GM21786 (cell line): ENCODE measurements around the gene RBL1.
"Not testable (repeated sequence)": the region's sequence is repeated elsewhere in the genome, so short reads cannot be mapped to it uniquely, and the experiment has no call there.

Source experiments
- ATAC-seq: cut with Tn5 transposase; IDR thresholded peaks from one replicate; pipeline ENCODE4 v1.9.1; 2021; ENCODE audit not compliant: unreplicated experiment

RBL1 gene, protein sequence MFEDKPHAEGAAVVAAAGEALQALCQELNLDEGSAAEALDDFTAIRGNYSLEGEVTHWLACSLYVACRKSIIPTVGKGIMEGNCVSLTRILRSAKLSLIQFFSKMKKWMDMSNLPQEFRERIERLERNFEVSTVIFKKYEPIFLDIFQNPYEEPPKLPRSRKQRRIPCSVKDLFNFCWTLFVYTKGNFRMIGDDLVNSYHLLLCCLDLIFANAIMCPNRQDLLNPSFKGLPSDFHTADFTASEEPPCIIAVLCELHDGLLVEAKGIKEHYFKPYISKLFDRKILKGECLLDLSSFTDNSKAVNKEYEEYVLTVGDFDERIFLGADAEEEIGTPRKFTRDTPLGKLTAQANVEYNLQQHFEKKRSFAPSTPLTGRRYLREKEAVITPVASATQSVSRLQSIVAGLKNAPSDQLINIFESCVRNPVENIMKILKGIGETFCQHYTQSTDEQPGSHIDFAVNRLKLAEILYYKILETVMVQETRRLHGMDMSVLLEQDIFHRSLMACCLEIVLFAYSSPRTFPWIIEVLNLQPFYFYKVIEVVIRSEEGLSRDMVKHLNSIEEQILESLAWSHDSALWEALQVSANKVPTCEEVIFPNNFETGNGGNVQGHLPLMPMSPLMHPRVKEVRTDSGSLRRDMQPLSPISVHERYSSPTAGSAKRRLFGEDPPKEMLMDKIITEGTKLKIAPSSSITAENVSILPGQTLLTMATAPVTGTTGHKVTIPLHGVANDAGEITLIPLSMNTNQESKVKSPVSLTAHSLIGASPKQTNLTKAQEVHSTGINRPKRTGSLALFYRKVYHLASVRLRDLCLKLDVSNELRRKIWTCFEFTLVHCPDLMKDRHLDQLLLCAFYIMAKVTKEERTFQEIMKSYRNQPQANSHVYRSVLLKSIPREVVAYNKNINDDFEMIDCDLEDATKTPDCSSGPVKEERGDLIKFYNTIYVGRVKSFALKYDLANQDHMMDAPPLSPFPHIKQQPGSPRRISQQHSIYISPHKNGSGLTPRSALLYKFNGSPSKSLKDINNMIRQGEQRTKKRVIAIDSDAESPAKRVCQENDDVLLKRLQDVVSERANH

GRCh38 chr20:37095599-37096414 is at the start of gene RBL1:
Gene RBL1, minus strand, starts transcription at chr20:37095997. Its CDS starts 69 bp downstream, at chr20:37095928.
- ATAC-seq, result peak; percentile 64

DNA sequence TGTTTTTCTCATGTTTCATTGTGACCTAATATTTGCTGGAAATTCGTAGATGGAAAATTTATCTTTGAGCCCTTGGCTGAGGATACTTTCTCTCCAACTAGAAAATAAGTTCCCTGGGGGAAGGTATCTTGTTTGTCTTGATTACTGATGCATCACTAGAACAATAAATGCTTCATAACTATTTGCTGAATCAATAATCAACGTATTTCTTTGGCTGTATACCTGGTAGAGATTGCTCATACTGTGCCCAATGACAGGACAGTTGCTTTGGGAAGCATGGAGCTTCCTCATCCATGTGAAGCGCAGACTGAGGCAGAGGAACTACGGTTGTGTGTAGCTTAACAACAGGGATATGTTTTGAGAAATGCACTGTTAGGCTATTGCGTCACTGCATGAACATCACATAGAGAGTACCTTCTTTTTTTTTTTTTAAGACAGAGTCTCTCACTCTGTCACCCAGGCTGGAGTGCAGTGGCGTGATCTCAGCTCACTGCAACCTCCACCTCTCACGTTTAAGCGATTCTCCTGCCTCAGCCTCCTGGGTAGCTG is 49.1 kb upstream of the RBL1 start:
- ATAC-seq, result no peak

- ATAC-seq, result no peak
These were observed 46.9 kb upstream of the RBL1 start for GRCh38 chr20:37142708-37143107.

DNA sequence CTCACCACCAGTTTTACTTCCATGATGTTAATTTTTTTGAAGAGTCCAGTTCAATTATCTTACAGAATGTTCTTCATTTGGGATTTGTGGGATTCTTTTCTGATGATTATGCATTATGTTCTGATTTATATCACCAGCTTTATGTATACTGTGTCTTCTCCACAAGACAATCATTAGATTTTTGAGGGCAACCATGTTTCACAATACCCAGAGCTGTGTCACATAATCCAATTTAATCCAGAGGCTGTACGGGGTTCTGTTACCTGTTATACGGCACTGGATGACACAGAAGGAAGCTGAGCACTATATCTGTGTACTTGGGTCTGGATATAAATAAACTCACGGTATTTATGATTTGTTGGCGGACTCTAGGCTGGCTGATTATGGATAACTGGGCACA is 41.8 kb upstream of the RBL1 start:
- no peak for ATAC-seq

DNA sequence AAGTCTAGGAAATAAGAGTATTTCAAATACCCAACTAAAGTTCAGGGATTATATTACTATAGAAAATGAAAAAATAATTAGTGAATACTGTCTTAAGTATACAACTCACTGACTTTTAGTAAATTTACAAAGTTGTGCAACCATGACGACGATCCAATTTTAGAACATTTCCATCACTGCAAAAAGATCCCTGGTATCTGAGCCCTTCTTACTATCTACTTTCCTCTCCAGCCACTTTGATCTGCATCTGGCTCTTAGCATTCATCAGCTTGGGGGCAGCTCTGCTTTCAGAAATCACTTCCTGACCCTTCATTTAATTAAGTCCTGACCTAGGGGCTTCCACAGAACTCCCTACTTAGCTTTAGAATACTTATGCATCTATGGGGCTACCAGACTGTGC is 38.2 kb upstream of the RBL1 start:
- no peak for ATAC-seq

- no peak for ATAC-seq
These were observed 35.7 kb upstream of the RBL1 start for GRCh38 chr20:37131486-37131885.

DNA sequence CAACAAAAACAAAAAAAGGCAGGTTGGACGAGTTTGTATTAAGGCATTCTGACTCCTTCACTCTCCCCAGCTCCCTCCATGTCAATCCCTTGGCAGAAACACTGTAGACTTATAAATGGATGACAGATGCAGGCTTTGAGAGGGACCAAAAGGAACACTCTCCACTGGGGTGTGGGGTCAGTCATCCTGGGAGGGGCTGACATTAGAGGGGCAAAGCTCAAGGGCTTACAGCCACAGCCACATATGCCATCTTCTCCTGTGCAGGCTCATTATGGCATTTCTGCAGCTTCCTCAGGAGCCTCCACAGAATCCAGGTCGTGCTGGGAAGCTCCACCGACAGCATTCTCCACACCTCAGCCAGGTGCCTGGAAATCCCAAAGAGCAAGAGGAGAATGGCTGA is 33.0 kb upstream of the RBL1 start:
- no peak for ATAC-seq

DNA sequence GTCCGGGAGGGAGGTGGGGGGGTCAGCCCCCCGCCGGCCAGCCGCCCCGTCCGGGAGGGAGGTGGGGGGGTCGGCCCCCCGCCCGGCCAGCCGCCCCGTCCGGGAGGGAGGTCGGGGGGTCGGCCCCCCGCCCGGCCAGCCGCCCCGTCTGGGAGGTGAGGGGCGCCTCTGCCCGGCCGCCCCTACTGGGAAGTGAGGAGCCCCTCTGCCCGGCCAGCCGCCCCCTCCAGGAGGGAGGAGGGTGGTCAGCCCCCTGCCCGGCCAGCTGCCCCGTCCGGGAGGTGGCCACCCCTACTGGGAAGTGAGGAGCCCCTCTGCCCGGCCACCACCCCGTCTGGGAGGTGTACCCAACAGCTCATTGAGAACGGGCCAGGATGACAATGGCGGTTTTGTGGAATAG is 30.5 kb upstream of the RBL1 start:
- not testable (repeated sequence) for ATAC-seq

DNA sequence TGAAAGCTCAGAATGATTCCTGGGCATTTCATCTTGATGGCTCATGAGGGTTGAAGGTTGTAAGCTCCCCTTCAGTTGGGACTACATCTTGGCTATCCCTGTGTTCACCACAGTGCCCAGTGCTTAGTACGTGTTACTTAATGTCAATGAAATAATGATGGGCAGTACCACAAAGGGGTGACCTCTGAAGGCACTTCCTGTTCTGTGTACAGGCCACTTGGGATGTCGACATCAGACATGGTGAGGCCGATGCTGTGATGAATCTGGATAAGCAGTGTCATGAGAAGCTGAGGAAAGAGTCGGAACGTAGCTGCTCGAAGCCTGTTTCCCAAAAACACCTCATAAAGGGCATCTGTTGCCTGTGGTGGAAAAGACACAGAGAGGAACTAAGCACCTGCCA is 27.6 kb upstream of the RBL1 start:
- no peak for ATAC-seq

GRCh38 chr20:37120497-37120896 is 24.7 kb upstream of the RBL1 start:
- ATAC-seq, result no peak

DNA sequence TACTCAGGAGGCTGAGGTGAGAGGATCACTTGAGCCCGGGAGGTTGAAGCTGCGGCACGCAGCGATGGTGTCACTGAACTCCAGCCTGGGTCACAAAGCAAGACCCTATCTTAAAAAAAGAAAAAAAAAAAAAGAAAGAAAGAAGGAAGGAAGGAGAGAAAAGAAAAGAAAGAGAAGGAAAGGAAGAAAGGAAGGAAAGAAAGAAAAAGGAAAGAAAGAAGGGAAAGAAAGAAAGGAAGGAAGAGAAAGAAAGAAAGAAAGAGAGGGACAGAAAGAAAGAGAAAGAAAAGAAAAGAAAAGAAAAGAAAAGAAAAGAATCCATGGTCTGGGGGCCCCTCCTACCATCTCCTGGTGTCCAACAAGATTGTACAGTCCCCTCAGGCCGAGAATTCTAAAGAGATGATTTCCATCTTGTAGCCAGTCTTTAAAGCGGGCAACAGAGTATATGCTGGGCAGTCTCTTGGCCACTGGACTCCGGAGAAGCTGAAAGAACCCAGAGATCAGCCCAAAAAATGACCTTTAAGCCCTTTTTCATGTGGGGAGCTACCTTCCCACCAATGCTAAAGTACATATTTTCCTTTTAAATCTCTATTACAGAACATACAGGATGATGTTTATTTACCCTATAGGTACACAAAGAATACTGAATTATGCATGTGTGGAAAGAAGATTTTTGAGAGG is 23.7 kb upstream of the RBL1 start:
- no peak for ATAC-seq

- ATAC-seq, result no peak
These were observed 18.2 kb upstream of the RBL1 start for GRCh38 chr20:37114012-37114411.

DNA sequence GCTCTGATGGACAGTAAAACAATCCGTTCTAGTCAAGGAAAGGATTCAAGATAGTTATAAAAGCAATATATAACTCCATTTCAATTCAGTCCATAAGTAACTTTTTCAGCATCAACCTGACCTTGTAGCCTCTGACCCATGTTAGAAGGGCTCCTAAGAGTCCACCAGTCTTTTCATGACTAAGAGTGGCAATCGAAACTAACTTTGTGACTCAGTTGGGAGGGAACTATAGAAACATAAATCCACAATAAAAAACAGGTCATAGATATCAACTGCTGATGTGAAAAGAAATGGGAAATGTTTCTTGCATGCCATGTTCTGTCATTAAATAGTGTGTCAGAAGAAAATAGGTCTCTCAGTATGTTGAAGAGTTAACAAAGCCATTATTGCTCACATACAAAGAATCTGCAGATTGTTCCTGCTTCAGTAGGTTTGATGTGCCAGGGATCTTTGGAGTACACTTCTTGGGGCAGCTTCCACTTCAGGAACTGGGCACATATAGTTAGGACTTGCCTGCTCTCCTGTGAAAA is 16.2 kb upstream of the RBL1 start:
- ATAC-seq, result no peak

GRCh38 chr20:37108676-37109075 is 12.9 kb upstream of the RBL1 start:
- ATAC-seq, result no peak

GRCh38 chr20:37102571-37102970 is 6.8 kb upstream of the RBL1 start:
- ATAC-seq, result no peak

GRCh38 chr20:37096415-37097041 is 731 bp upstream of the RBL1 start:
- ATAC-seq, result no peak

DNA sequence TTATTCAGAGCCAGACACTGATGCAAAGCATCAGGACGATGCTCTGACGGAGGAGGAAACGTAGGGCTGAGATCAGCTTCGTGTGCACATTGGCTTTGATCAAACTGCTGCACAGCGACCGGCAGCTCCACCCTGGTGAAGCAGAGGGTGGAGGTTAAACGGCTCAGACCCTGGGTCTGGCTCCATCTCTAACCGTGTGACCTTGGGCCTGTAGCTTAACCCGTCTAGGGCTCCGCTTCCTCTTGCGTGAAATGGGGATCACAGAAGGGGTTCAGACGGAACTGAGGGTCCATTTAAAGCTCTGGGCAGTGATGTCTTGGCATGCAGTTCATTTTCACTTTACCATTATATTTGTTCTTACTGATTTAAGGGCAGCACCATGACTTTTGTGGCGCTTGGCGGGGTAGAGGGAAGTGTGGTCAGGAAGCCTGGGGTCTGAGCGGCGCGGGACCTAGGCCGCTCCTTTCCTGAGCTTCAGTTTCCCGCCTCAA is 644 bp downstream of the RBL1 start:
- no peak for ATAC-seq

DNA sequence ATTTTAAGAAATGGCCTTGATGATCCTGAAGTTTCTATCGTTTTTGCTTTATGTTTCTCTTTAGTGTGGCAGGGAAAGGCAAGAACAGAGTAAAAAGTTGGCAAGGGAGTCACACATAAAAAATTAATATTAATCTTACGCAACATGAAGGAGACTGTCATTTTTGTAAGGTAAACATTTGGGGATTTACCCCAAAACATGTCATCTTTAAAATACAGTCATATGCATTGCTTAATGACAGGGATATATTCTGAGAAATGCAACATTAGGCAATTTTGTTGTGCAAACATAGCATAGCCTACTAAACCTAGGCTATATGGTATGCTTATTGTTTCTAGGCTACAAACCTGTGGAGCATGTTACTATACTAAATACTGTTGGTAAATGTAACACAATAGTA is 5.4 kb downstream of the RBL1 start:
- ATAC-seq, result no peak

DNA sequence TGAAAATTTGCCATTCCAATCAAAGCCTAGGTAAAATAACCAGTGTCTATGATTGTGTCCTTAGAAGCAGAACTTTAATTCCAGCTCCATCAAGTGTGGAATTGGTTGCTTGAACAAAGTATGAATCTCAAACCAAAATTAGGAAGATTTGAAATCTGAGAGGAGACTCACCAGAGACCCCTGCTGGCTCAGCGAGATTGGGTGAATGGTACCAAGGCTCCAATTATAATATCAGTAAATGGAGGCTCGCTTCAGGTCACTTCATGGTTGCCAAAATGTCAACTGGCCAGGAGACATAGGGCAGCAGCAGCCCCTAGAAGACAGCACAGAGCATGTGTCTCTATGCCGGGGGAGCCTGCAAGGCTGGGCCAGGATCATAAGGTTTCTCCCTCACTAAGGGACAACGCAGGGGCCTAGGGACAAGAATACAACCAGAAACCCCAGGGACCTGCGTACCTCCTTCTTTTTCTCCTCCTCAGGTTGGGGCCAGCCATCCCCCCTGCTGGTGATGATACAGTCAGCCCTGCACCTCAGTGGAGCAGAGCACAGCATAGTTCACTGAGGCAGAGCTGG is 14.0 kb downstream of the RBL1 start:
- no peak for ATAC-seq
